GM21737 (cell line): ENCODE results near the gene ATXN7L1.
A peak's percentile ranks its signal among the peaks of the same experiment; 100 is the strongest.

ENCODE experiments used
- ATAC-seq: cut with Tn5 transposase; IDR thresholded peaks from one replicate; pipeline ENCODE4 v1.9.1; 2021; ENCODE audit warnings: mild to moderate bottlenecking, moderate library complexity; ENCODE audit not compliant: unreplicated experiment

ATXN7L1 gene, protein sequence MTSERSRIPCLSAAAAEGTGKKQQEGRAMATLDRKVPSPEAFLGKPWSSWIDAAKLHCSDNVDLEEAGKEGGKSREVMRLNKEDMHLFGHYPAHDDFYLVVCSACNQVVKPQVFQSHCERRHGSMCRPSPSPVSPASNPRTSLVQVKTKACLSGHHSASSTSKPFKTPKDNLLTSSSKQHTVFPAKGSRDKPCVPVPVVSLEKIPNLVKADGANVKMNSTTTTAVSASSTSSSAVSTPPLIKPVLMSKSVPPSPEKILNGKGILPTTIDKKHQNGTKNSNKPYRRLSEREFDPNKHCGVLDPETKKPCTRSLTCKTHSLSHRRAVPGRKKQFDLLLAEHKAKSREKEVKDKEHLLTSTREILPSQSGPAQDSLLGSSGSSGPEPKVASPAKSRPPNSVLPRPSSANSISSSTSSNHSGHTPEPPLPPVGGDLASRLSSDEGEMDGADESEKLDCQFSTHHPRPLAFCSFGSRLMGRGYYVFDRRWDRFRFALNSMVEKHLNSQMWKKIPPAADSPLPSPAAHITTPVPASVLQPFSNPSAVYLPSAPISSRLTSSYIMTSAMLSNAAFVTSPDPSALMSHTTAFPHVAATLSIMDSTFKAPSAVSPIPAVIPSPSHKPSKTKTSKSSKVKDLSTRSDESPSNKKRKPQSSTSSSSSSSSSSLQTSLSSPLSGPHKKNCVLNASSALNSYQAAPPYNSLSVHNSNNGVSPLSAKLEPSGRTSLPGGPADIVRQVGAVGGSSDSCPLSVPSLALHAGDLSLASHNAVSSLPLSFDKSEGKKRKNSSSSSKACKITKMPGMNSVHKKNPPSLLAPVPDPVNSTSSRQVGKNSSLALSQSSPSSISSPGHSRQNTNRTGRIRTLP

DNA sequence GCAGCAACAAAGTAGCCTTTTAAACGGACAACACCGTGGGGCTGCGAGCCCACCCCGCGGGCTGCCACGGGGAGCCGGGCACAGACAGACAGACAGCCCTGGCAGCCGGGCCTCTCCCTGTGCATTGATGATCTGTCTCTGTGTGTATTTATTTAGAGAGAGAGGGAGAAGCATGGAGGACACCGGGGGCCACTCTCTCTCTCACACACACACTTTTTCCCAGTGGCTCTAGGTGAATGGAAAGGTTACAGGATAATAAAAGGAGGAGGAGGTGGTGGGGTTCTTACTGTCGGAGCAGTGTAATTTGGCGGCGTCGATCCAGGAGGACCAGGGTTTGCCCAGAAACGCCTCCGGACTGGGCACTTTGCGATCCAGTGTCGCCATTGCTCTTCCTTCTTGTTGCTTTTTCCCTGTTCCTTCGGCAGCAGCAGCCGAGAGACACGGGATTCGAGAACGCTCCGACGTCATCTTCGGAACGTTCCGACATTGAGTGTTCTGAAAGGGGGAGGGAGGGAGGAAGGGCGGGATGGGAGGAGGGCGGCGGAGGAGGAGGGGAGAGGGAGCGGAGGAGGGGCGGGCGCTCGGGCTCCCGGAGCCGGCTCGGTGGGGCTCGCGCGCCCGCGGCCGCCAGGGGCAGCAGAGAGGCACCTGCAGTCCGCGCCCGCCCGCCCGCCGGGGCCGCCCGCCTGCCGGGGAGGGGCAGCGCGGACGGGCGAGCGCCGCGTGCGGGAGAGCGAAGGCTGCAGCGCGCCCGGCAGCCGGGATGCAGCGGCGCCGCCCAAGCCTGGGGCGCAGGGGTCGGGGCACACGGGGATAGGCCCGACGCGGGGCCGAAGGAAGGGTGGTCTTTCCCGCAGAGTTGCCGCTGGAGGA, at the start of gene ATXN7L1:
ATXN7L1 (minus strand) TSS at position 509 of the 873 bp plus-strand sequence; CDS start at position 468, 41 bp downstream.
- peak; percentile 92 for ATAC-seq

DNA sequence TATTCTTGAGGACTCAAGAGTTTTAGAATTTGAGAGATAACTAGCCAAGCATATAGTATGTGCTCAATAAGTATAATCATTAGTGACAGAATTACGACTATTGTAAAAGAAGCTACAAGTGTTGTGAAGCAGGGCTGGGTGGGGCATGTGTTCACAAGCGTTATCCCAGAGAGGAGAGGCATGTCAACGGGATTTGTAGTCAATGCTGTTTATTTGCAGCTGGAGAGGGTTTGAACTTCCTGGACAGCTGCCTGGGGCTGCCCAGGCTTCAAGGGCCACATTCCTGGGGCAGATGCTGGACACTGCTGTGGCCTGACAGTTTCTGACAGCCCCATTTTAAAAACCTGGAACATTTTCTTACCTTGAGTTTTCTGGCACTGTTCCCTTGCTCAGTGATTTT, 49.7 kb upstream of the ATXN7L1 start:
- no peak for ATAC-seq

DNA sequence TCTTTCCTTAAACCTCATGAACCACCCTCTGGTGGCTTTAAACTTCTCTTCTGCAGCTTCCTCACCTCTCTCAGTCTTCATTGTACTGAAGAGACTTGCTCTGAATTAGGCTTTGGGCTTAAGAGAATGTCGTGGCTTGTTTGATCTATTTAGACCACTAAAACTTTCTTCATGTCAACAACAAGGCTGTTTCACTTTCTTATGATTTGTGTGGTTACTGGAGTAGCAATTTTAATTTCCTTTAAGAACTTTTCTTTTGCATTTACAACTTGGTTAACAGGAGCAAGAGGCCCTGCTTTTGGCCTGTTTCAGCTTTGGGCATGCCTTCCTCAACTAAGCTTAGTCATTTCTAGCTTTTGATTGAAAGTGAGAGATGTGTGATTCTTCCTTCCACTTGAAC, 48.5 kb upstream of the ATXN7L1 start:
- no peak for ATAC-seq

DNA sequence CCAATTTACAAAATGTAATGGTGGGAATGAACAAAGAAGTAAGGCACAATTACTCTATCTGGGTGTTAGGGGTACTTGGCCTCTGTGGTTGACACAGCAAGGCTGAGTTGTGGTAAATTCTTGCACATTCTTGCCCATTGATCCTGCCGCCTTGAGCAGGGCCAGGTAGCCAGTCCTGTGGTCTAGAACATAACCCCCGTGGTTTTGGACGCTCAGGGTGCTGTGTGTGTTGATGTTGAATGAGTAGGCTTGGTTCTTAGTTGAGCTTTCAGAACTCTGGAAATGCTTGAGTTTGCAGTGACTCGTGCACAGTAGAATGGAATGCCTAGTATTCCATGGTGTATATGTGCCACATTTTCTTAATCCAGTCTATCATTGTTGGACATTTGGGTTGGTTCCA, 44.4 kb upstream of the ATXN7L1 start:
- no peak for ATAC-seq

DNA sequence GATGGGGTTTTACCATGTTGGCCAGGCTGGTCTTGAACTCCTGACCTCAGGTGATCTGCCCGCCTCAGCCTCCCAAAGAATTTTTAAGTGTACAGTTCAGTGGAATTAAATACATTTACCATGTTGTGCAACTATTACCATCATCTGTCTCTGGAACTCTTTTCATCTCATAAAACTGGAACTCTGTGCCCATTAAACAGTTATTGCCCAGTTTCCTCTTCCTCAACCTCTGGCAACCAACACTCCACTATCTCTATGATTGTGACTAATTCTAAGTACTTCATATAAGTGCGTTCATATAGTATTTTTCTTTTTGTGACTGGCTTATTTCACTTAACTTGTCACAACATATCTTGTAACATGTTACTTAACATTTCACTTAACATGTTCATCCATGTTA, 41.3 kb upstream of the ATXN7L1 start:
- no peak for ATAC-seq

DNA sequence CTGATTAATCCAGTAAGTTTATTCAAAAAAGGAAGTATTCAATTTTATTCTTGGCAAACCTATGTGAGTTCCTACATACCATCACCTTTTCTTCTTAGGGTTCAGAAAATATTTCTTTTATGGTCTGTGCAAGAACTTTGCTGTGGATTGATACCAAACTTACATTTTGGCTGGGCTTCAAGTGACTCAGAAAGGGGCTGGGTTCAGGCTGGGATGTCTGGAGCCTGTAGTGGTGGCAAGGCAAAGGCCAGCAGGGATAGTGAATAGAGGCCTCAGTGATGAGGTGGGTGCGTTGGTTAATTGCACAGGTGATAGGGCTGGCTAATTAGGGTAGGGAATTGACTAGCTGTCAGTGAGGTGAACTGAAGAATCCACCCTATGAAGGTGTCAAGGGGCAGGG, 40.2 kb upstream of the ATXN7L1 start:
- ATAC-seq = no peak

DNA sequence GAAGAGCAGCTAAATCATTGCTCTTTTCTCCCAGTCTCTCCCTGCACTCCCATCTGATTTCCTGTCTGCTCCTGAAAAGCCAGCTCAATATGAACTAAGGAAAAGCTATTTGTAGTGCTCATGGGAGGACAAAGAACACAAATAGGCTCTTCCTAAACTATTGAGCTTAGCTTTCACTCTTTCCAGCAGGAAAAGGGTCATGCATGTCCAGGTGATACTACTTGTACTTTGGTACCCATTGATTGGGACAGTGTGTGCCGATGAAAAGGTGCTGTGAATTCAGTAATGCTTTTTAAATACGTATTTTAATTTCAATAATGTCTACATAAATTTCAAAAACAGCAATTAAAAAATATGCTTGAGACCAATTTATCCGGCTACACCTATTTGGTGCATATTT, 37.5 kb upstream of the ATXN7L1 start:
- ATAC-seq = no peak

DNA sequence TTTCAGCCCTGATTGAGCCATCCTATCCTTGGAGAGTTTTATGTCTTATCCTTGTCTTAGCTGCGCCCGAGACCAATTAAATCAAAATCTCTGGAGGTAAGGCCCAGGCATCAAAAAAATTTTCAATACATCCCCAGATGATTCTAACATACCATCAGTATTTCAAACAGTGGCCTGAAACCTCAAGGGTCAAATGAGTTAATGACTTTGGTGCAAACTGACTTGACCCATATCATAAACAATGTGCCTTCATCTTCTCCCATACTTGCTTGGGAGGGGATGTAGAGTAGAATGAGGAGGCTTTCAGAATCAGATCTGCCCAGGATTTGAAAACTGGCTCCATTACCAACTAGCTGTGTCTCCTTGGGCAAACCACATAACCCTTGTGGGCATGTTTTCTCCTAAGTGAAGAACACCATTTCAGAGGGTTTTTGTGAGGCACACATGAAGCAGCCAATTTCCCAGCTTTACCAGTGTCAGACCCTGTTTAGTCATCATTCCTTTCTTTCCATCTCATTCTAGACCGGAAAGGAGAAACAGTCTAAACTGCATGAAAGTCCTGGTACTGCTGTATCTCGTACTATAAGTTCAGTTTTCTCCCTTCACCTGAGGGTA, 35.7 kb upstream of the ATXN7L1 start:
- ATAC-seq = no peak

DNA sequence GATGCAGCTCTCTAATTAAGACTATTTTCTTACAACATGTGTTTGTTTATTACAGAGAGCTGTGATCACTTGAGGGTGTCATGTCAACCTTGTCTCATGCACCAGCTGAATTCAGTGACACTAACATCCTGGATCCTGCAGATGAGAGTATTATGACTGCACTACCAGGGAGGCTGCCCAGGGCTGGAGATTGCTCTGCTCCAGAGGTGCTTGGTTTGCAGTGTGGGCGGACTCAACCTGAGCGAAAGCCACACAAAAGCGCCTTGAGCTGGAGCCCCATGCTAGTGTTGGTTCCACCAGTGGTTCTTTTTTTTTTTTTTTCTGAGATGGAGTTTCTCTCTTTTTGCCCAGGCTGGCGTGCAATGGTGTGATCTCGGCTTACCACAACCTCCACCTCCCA, 33.8 kb upstream of the ATXN7L1 start:
- ATAC-seq = no peak

DNA sequence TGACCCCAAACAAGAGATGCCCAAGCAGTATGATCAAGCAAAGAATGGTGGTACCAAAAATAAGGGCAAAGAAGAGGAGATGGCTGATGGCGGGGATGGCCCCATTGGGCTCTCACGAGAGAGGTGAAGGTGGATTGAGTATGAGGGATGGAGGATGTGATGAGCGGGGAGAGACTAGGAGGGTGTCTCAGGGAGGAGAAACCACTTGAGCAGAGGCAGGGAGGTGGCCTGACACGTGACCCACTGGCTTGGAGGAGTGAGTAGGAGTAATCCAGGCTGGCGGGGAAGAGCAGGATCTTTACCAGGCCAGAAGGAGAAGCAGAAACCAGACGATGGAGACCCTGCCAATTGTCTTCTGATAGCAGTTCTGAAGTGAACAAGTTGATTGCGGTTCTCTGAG, 33.3 kb upstream of the ATXN7L1 start:
- no peak for ATAC-seq

DNA sequence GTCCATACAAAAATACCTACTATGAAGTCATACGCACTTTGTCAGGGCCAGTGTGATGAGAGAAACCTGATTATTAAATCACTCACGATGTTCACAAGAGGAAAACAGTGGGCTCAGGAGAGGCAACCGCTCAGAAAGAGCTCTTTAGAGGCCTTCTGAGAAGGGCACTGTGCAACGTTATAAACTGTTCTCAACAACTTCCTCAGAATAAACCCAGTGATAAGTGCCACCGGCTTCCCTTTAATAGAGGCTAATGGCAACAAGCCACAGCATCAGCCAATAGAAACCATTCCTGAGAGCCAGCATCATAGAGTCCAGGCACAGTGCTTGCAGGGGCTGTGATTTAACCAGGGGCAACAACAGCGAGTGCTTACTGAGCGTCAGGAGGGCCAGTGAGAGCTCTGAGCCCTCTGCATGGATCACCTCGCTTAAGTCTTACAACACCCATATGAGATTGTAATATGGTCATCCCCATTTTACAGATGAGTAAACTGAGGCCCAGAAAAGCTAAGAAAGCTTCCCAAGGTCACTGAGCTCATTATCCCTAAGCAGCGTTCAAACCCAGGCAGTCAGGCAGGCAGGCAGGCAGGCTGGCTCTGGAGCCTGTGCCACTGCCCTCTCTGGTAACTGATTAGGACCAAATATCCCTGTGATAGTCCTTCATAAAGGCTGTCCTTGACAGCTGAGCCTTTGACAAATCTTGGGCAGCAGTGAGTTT, 30.9 kb upstream of the ATXN7L1 start:
- ATAC-seq = no peak

DNA sequence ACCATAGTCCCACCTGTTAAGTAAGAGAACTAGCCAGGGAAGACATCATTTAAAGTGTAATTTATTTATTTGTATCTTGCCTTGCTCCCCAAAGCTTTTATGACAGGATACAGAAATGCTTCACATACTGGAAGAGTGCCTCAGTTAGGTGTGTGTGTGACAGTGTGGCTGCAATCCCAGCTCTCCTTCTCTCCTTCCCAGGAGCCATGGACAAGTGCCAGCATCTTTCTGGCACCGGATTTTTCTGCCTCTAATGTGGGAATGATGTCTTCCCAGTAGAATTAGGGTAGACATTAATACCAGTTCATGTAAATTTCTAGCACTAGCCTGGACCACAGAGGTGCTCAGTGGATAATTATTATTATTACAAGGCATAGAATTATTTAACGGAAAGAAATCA, 30.3 kb upstream of the ATXN7L1 start:
- ATAC-seq = no peak

DNA sequence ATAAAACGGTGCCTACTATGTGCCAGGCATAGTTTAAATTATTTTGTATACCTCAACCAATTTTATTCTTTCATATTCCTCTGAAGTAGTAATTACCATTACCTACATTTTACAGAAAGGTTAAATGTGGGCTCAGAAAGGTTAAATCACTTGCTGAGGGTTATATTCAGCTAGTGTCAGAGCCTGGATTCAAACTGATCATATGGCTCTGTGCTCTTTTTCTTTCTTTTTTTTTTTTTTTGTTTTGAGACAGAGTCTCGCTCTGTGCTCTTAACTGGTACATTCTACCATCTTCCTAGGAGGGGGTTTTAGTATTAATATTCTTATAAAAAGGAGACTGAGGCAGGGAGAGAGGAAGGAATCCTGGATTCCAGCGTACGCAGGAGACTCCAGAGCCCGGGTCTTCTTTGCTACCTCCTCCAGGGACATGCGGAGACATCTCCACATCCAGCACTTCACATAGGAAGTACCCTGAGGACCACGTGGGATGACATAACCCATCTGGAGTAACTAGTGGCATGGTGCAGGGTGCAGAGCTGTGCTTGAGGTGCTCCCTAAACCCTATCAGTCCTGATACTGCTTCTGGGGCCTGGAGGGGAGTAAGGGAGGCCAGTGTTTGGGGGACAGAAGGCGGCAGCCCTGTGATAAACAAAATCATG, 29.6 kb upstream of the ATXN7L1 start:
- no peak for ATAC-seq

DNA sequence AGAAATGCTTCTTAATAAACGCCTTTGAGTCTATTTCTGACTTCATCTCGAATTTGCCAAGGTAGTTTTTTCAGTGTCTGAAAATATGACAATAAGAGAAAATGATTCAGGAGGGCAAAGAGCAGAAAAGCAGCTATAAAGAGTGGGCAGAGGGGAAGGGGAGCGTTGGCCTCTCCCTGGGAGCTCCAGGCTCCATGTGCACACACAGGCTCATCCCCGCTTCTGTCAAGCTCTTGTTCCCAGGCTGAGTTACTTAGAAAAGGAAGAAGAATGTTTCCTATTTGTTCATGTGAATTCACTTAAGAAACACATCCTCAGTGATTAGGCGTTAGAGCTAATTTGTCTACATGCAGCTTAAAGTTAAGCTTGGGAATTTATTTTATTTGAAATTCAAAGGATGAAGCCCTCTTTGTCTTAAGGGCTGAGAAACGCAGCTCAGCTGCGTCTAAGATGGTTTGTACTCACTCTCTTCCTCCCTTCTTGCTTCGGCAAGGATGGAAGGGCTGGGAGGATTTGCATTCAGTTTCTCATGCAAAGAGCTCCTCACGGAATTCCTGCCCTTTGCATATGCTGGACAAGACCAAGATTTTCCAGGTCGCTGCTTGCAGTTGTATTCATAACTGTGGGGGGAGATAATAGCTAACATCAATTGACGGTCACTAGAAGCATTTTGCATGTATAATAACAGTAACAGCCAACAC, 29.0 kb upstream of the ATXN7L1 start:
- no peak for ATAC-seq

DNA sequence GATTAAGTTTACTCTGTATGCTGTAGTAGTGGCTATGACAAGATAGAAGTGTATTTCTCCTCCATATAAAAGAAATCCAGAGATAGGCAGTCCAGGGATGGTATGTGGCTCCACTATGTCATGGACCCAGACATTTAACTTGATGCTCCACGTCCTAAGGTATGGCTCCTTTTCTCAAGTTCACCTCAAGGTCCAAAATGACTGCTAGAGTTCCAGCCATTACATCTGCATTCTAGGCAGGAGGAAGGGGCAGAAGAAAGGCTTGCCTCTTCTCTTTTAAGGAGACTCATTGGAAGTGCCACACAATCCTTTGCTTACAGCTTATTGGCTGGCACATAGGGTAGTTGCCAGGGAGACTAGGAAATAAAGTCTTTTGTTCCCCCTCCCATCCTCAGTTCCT, 27.7 kb upstream of the ATXN7L1 start:
- ATAC-seq = no peak

DNA sequence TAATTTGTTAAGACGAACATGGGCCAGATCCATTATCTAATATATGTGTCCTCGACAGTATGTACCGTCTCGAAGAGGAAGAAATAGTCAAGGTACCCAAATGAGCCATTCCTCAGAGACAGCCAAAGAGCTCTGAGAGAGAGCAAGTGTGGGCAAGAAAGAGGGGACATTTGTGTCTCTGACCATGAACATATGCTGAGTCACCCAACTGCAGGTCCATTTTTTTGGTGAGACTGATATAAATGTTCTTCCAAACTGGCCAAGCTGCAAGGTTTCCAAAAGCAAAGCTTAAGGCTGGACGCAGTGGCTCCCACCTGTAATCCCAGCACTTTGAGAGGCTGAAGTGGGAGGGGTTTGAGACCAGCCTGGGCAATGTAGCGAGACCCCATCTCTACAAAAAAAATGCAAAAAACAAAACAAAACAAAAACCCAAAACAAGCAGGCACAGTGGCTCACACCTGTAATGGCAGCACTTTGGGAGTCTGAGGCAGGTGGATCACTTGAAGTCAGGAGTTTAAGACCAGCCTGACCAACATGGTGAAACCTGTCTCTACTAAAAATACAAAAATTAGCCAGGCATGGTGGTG, 26.0 kb upstream of the ATXN7L1 start:
- ATAC-seq = no peak

DNA sequence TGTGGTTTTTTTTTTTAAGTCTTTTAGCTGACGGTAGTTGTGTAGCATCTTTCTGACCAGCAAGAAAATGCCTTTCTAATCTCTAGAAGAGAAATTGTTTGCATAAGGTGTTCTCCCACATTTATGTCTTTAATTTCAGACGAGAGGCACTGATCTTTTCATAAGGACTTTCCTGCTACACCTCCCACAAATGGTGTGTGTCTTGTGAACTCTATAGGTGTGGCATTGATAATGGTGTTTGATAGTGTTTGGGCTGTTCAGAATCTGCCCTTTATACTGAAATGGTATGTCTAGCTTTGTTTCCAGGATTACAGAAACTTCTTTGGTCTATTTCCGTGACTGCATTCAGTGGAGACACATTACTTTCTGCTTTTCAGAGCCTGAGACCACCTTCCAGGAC, 21.6 kb upstream of the ATXN7L1 start:
- ATAC-seq = no peak

DNA sequence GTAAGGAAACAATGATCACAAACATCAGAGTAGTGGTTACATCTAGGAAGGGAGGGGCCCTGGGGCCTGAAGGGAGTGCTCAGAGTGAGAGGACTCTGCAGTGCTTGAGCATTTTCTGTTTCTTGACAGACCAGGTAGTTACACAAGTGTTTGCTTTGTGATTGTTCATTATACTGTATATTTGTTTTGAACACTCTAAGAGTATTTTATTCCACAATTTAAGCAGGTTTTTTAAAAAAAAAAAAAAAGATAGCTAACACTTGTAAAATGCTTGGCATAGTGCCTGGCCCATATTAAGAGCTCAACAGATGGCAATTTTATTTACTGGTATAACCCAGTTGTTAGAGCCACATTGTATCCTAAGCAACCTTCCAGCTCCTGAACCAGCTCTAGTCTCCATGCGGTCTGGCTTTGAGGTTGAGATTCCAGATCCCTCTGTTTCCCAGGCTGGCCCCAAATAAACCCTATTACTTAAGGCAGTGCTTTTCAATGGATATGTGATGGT, 20.1 kb upstream of the ATXN7L1 start:
- no peak for ATAC-seq
